GM13977 (cell line): ENCODE data around the gene CDK6.

Experiments used
- DNase-seq: peaks from one replicate; pipeline ENCODE4 v3.0.0; 2012; ENCODE audit warnings: low spot score
- in situ Hi-C: fragments of 300-500 bp; cut with MboI; formaldehyde crosslinking; loops from one replicate; pipeline ENCODE4 v1.12.0; 2022; ENCODE audit warnings: low sequenced_read_pairs, low pct_unique_long_range_greater_than_20kb, mixed read lengths, inconsistent platforms; ENCODE audit not compliant: unreplicated experiment
- TF ChIP-seq, protein P1 (sequence below): IDR thresholded peaks from 2 replicates; pipeline ENCODE4 v1.5.1; 2012; ENCODE audit warnings: mild to moderate bottlenecking, control low read depth; ENCODE audit not compliant: insufficient read depth; ENCODE audit errors: extremely low read depth, missing control alignments

CDK6 gene

DNA sequence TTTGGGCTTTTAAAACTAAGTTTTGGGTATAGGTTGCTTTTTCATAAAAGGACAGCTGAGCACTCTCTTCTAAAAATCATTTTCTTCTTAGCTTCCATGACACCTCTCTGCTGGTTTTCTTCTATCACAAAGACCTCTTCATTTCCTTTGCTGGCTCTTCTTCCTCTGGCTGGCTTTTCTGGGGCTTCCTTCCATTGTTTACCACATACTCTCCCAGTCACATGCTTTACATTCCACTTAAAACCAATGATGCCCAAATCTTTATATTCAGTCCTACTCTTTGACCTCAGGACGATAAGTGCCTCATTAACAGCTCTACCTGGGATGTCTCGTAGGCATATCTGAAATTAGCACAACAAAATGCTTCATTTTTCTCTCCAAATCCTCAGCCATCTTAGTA, 273.0 kb downstream of the CDK6 start:
- in situ Hi-C loops = no loop called here
- no peak for DNase-seq
- TF ChIP-seq, protein P1, sequence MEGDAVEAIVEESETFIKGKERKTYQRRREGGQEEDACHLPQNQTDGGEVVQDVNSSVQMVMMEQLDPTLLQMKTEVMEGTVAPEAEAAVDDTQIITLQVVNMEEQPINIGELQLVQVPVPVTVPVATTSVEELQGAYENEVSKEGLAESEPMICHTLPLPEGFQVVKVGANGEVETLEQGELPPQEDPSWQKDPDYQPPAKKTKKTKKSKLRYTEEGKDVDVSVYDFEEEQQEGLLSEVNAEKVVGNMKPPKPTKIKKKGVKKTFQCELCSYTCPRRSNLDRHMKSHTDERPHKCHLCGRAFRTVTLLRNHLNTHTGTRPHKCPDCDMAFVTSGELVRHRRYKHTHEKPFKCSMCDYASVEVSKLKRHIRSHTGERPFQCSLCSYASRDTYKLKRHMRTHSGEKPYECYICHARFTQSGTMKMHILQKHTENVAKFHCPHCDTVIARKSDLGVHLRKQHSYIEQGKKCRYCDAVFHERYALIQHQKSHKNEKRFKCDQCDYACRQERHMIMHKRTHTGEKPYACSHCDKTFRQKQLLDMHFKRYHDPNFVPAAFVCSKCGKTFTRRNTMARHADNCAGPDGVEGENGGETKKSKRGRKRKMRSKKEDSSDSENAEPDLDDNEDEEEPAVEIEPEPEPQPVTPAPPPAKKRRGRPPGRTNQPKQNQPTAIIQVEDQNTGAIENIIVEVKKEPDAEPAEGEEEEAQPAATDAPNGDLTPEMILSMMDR = no peak

DNA sequence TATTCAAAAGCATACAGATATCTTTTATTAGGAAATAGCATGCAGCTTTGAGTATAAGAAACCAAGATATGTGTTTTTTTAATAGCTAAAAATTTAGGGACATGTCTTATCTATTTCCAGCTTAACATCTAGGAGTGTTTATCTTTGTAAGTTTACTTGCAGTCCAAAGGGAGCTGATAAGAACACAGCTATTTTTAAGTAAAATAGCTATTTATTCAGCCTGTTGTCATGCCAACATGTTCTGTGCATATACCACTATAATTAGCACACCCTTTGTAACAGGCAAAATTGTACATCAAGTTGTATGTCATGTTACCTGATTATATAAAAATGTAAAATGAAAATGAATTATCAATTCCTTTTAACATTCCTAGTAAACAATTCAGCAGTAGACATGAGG, 275.8 kb downstream of the CDK6 start:
- TF ChIP-seq, protein P1 = no peak
- no peak for DNase-seq
- in situ Hi-C loops = no loop called here

DNA sequence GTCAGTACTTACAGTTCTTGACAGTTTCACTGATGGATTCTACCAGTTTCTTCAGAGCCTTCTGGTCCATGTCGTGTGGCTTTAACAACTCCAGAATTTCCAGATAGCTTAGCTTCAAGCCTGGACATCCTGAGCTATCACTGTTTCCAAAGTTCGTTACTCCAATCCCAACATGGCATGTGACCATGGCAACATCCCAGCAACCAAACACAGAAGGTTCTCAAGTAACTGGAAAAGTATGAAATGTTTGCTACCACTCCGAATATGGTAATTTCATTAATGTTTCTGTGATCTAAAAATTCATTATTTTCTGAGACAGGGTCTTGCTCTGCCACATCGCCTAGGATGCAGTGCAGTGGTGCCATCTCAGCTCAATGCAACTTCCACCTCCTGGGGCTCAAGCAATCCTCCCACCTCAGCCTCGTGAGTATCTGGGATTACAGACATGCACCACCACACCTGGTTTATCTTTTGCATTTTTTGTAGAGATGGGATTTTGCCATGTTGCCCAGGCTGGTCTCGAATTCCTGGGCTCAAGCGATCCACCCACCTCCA, 278.5 kb downstream of the CDK6 start:
- TF ChIP-seq, protein P1 = no peak
- DNase-seq = no peak
- in situ Hi-C loops = no loop called here

DNA sequence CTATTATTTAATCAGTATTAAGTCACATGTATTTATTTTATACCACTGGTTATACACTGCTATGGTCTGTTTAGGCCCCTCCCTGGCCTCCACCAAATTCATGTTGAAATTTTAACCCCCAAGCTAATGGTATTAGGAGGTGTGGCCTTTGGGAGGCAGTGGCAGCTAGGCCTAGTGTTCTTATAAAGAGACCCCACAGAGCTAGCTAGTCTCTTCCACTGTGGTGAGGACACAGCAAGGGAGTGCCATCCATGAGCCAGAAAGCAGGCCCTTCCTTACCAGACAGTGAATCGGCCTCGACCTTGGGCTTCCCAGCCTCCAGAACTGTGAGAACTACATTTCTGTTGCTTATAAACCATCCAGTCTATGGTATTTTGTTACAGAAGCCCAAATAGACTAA, 279.1 kb downstream of the CDK6 start:
- TF ChIP-seq, protein P1 = no peak
- in situ Hi-C loops = no loop called here
- DNase-seq = no peak
